ENCODE data around the gene ATG3. TPM values are rescaled to one million over a fixed set of nuclear protein-coding genes. Genes with fewer than 3 reads are reported as not detected.

ATG3 gene
- total and polyA plus RNA-seq, 2 donors (not counting 1 experiment from before 2014, with no cell fraction given) = 65.2 to 92.2 TPM

DNA sequence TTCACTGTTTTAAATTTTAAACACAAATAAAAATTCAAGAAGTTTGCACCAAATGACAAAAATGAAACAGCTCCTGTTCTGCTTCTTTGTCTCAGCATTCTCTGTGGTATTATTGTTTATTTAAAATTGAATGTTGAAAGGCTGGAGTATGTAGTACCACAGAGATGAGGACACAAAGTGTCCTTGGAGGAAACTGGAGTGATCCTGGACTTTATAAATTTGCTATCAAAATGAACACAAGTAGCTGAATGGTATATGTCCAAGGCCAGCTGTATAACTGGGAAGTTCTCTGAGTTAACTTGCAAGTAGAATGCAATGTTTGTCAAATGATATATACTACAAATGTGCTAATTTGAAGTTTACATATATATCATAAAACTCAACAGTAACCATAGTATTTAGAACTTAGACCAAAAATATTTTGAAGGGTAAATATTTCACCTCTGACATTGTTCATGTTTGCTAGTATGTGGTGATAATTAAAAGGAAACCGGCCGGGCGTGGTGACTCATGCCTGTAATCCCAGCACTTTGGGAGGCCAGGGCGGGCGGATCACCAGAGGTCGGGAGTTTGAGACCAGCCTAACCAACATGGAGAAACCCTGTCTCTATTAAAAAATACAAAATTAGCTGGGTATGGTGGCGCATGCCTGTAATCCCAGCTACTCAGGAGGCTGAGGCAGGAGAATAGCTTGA, 74.8 kb downstream of the ATG3 start:
- Histone ChIP-seq H3K27ac (ENCODE audit: insufficient read depth, low read length) (no peak overlapping the region), H3K4me2 (ENCODE audit: extremely low read depth, insufficient read depth, low read length) (no peak overlapping the region), H3K79me2 (ENCODE audit: control insufficient read depth, insufficient read depth, low read length) (no peaks in the 10 kb centered on the region), H3K9ac (ENCODE audit: insufficient read depth, low read length) (no peak overlapping the region), H3K9me3 (ENCODE audit: control insufficient read depth, insufficient read depth, low read depth, low read length) (no peaks in the 10 kb centered on the region), H3K4me3 (replicated peaks in 1 of 4; ENCODE audit: control extremely low read depth in 1 of 4, insufficient read depth in 1 of 4, low read depth in 3 of 4, low read length in 4 of 4) (no peak overlapping the region), H3K4me1 (ENCODE audit: control insufficient read depth, extremely low read depth, insufficient read depth, low read length) (no peaks in the 10 kb centered on the region), H4K20me1 (ENCODE audit: control insufficient read depth, extremely low read depth, insufficient read depth, low read length) (no peaks in the 10 kb centered on the region), H3K27me3 (ENCODE audit: control insufficient read depth, insufficient read depth, low read length) (no peaks in the 10 kb centered on the region), H3K36me3 (ENCODE audit: control insufficient read depth, insufficient read depth, low read length) (no peaks in the 10 kb centered on the region), H2AFZ (ENCODE audit: low read length) (no peak overlapping the region)
- TF ChIP-seq EZH2 (IDR thresholded peaks at IDR 0.05; ENCODE audit: low read length, missing control alignments) = no peak
- TF ChIP-seq, protein P1, sequence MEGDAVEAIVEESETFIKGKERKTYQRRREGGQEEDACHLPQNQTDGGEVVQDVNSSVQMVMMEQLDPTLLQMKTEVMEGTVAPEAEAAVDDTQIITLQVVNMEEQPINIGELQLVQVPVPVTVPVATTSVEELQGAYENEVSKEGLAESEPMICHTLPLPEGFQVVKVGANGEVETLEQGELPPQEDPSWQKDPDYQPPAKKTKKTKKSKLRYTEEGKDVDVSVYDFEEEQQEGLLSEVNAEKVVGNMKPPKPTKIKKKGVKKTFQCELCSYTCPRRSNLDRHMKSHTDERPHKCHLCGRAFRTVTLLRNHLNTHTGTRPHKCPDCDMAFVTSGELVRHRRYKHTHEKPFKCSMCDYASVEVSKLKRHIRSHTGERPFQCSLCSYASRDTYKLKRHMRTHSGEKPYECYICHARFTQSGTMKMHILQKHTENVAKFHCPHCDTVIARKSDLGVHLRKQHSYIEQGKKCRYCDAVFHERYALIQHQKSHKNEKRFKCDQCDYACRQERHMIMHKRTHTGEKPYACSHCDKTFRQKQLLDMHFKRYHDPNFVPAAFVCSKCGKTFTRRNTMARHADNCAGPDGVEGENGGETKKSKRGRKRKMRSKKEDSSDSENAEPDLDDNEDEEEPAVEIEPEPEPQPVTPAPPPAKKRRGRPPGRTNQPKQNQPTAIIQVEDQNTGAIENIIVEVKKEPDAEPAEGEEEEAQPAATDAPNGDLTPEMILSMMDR (conservative IDR thresholded peaks at IDR 0.05 in 1 of 2, IDR thresholded peaks at IDR 0.05 in 1 of 2; ENCODE audit: low read depth in 1 of 2, low read length in 2 of 2) = no peak
- peak; percentile 15 to 45 for DNase-seq (ENCODE audit: low read depth in 2 of 2)

DNA sequence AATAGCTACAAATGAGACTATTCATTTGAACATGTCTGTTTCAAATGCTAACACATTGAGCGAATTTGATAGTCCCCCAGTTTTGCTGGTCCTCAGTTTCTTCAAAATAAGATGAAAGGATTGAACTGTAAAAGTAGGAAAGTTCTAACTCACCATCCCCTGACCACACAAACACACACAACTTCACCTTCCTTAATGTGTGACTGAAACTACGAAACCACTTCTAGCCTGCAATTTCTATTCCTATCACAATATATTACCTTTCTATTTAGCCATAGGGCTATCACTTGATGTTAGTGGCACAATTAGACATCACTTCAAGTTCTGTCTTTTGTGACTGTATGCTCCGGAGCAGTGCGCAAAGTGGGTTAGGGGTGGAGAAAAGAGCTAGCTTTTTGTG, 77.4 kb downstream of the ATG3 start:
- no peak overlapping the region for H3K27ac ChIP-seq (ENCODE audit: insufficient read depth, low read length)
- H2AFZ ChIP-seq (ENCODE audit: low read length) = no peak overlapping the region
- no peak overlapping the region for H3K9ac ChIP-seq (ENCODE audit: insufficient read depth, low read length)
- no peaks in the 10 kb centered on the region for H4K20me1 ChIP-seq (ENCODE audit: control insufficient read depth, extremely low read depth, insufficient read depth, low read length)
- H3K9me3 ChIP-seq (ENCODE audit: control insufficient read depth, insufficient read depth, low read depth, low read length) = no peaks in the 10 kb centered on the region
- no peaks in the 10 kb centered on the region for H3K27me3 ChIP-seq (ENCODE audit: control insufficient read depth, insufficient read depth, low read length)
- H3K36me3 ChIP-seq (ENCODE audit: control insufficient read depth, insufficient read depth, low read length) = no peaks in the 10 kb centered on the region
- DNase-seq (ENCODE audit: low read depth in 2 of 2) = no peak
- H3K4me1 ChIP-seq (ENCODE audit: control insufficient read depth, extremely low read depth, insufficient read depth, low read length) = no peaks in the 10 kb centered on the region
- no peak overlapping the region for H3K4me2 ChIP-seq (ENCODE audit: extremely low read depth, insufficient read depth, low read length)
- H3K4me3 ChIP-seq (replicated peaks in 1 of 4; ENCODE audit: control extremely low read depth in 1 of 4, insufficient read depth in 1 of 4, low read depth in 3 of 4, low read length in 4 of 4) = no peak overlapping the region
- H3K79me2 ChIP-seq (ENCODE audit: control insufficient read depth, insufficient read depth, low read length) = no peaks in the 10 kb centered on the region
- TF ChIP-seq, protein P1 (conservative IDR thresholded peaks at IDR 0.05 in 1 of 2, IDR thresholded peaks at IDR 0.05 in 1 of 2; ENCODE audit: low read depth in 1 of 2, low read length in 2 of 2) = no peak
- TF ChIP-seq EZH2 (IDR thresholded peaks at IDR 0.05; ENCODE audit: low read length, missing control alignments) = no peak

DNA sequence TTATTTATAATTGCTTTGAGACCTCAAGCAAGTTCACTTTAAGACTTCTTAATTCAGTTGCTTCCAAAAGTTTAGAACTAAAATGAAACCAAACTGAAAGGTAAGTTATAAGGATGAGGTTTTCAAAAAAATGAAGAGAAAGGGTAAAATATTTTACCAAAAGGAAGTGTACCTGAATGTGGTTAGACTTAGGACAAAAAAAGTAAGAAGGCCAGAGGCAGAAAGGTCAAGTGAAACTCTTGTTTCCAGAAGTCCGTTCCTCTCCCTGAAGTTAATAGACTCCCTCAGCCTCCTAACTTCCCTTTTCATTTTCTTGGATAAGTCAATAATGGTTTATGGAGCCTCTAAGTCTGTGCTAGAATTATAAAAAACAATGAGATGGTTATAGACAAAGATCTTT, 79.1 kb downstream of the ATG3 start:
- no peaks in the 10 kb centered on the region for H3K9me3 ChIP-seq (ENCODE audit: control insufficient read depth, insufficient read depth, low read depth, low read length)
- H3K4me2 ChIP-seq (ENCODE audit: extremely low read depth, insufficient read depth, low read length) = no peak overlapping the region
- H2AFZ ChIP-seq (ENCODE audit: low read length) = no peak overlapping the region
- H3K27ac ChIP-seq (ENCODE audit: insufficient read depth, low read length) = no peak overlapping the region
- no peaks in the 10 kb centered on the region for H3K36me3 ChIP-seq (ENCODE audit: control insufficient read depth, insufficient read depth, low read length)
- no peaks in the 10 kb centered on the region for H3K79me2 ChIP-seq (ENCODE audit: control insufficient read depth, insufficient read depth, low read length)
- no peak for DNase-seq (ENCODE audit: low read depth in 2 of 2)
- H3K9ac ChIP-seq (ENCODE audit: insufficient read depth, low read length) = no peak overlapping the region
- H3K27me3 ChIP-seq (ENCODE audit: control insufficient read depth, insufficient read depth, low read length) = no peaks in the 10 kb centered on the region
- no peaks in the 10 kb centered on the region for H3K4me1 ChIP-seq (ENCODE audit: control insufficient read depth, extremely low read depth, insufficient read depth, low read length)
- H3K4me3 ChIP-seq (replicated peaks in 1 of 4; ENCODE audit: control extremely low read depth in 1 of 4, insufficient read depth in 1 of 4, low read depth in 3 of 4, low read length in 4 of 4) = no peak overlapping the region
- no peaks in the 10 kb centered on the region for H4K20me1 ChIP-seq (ENCODE audit: control insufficient read depth, extremely low read depth, insufficient read depth, low read length)
- TF ChIP-seq, protein P1 (conservative IDR thresholded peaks at IDR 0.05 in 1 of 2, IDR thresholded peaks at IDR 0.05 in 1 of 2; ENCODE audit: low read depth in 1 of 2, low read length in 2 of 2) = no peak
- no peak for TF ChIP-seq EZH2 (IDR thresholded peaks at IDR 0.05; ENCODE audit: low read length, missing control alignments)

Other genes starting within 250 kb of the ATG3 start
- gene CD200, start 228.8 kb downstream of the ATG3 start, total RNA-seq = 0.17 and 0.26 TPM in 2 replicates
- 0.22 and 2.5 TPM in 2 replicates for gene CD200, start 228.8 kb downstream of the ATG3 start, polyA plus RNA-seq
- gene BTLA, start 62.5 kb downstream of the ATG3 start, total RNA-seq = under 0.01 TPM in 1 of 2 replicates, not detected in the other
- gene BTLA, start 62.5 kb downstream of the ATG3 start, polyA plus RNA-seq = not detected in 2 replicates
- 22.6 and 35.3 TPM in 2 replicates for gene SLC35A5, start 83 bp upstream of the ATG3 start, total RNA-seq
- 44.7 and 70.4 TPM in 2 replicates for gene SLC35A5, start 83 bp upstream of the ATG3 start, polyA plus RNA-seq
- gene CCDC80, start 79.2 kb upstream of the ATG3 start, total RNA-seq = 153 and 366 TPM in 2 replicates
- 131 and 526 TPM in 2 replicates for gene CCDC80, start 79.2 kb upstream of the ATG3 start, polyA plus RNA-seq